HT1080 (cell line): ENCODE measurements around the gene RFT1. TPM values are rescaled to one million over a fixed set of nuclear protein-coding genes. Genes with fewer than 3 reads are reported as not detected.

Source experiments
- DNase-seq: peaks from one replicate; pipeline ENCODE4 v3.0.0-alpha.2; 2015; ENCODE audit warnings: low read depth
- total RNA-seq: library from RNA; depleted of rRNA; stranded (reverse); fragments of >200 nt; shearing (Covaris generic); gene quantifications from 2 replicates; pipeline ENCODE4 v1.2.3, GENCODE V29; 2014

RFT1 gene
- total RNA-seq, 1 experiment from 2014 or later = 35.0 TPM

DNA sequence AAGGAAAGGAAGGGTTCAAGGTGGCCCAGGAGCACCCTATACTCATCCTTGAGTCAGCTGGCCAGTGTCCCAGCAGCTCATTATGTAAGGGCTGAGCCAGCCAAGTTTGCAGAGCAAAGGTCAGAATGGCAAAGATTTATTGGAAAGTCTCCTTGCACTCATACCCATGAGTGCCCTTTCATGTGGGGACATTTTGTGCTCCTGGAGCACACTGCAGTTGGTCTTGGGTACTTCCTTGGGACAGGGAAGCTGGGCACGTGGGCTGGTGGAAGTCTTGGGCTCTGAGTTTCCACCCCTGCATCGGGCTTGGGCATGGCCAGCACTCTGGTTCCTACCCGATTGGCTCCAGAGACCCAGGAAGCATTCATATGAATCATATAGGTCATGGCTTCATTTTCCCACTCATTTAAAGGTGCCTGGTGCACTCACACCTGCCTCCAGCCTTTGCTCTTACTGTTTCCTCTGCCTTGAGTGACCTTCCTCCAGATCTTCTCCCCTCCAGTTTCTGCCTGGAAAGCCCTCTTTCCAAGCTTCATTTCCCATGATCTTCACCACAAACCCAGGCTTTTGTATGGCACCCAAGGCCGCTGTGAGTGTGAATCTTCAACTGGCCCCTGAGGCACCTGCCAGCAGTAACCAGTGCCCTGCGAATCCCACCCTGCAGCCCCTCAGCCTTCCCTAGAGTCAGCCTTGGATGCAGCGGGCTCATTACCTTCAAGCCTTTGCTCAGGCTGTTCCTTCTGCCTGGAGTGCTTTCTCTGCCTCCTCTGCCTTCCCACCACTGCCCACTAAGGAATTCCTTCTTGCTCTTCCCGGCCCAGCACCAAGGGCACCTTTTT lies 20.2 kb upstream of the RFT1 start:
- peak; percentile 51 for DNase-seq

DNA sequence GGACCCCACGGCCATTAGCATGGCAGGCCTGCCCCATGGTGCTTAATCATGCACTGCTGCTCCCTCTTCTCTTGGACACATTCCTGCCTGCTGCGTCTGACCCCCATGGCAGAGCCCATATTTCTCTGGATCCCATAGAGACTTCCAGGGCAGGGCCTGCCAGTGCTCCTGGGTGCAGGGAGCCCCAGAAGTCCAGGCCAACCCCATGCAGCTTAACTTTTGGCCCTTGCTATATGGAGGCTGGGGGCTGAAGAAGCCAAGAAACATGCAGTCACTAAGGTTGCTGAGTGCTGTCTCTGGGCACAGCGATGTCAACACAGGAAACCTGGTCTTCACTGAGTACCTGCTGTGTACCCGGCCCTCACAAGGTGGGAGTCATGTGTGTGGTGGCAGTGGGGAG lies 19.5 kb upstream of the RFT1 start:
- no peak for DNase-seq

DNA sequence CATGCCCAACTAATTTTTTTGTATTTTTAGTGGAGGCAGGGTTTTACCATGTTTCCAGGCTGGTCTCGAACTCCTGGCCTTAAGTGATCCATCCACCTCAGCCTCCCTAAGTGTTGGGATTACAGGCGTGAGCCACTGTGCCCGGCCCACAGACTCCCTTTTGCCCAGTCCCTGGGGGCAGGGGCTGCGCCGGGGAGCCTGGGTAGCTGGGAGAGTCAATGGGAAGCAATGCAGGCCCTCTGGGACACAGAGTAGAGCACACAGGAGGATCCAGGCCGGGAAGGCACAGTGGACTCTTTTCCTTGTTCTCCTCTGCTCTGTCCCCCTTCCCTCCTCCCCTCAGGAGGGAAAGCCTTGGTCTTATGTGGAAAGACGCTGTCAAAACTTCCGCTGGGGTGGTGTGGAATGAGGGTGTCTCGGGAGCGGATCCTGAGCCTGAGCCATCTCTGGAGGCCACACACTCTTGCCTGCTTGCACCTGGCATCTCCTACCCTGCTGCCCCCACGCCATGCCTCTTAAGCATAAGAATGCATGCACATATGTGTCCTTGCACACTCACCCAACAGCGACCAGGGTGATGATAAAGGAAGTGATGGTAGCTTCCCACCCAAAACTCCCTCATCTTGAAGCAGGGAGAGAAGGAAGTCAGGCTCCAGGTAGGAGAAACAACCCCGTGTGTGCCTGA lies 18.9 kb upstream of the RFT1 start:
- no peak for DNase-seq

DNA sequence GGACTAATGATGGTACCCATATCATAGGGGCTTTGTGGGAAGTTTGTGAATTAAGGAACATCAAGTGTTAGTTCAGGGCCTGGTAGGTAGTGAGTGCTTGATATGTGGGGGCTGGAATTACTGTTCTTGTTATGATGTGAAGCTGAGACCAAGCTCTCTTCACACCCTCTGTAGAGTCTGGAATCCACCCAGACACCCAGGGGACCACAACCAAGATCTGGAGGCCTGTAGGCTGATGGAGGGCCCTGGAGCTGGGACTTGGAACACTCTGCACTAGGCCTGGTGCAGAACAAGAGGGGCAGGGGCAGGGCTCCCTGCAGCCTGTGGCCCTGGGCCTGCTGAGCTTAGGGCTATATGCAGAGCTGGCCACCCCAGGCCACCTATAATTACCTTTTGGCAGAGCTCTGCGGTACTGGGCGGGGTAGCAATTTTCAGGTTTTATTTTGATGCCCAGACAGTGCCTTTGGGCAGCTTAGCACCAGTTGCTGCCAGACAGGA lies 17.7 kb upstream of the RFT1 start:
- no peak for DNase-seq

DNA sequence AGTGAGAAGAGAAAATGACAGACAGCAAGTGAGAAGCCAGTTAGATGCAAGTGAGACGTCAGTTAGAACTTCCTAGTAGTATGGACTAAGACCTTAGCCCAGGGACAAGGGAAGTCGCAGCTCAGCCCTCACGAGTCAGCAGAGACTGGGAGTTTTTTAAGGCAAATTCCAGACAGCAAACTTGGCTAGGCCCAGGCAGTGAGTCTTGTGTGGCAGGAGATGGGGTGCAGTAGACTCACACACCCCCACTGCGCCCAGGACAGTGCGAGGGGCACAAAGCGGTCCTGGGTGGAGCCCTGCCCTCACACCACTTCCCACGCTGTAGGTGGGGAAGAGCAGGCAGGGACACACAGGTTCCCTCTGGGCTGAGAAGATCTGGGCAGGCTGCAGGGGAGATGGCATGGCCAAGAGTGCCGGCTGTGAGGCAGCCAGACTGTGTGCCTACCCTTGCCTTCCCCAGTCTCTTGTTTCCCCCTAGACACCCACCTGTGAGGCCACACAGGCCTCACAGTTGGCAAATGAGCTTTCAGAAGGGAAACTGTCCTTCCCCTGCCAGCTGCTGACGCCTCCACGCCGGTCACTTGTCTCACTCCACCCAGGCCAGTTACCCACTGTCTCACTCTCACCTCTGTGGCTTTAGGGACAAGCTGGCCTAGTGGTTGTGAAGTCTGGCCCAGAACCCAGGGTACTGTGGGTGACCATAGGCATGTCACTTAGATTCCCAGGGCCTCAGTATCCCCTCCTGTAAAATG lies 17.1 kb upstream of the RFT1 start:
- DNase-seq = no peak

DNA sequence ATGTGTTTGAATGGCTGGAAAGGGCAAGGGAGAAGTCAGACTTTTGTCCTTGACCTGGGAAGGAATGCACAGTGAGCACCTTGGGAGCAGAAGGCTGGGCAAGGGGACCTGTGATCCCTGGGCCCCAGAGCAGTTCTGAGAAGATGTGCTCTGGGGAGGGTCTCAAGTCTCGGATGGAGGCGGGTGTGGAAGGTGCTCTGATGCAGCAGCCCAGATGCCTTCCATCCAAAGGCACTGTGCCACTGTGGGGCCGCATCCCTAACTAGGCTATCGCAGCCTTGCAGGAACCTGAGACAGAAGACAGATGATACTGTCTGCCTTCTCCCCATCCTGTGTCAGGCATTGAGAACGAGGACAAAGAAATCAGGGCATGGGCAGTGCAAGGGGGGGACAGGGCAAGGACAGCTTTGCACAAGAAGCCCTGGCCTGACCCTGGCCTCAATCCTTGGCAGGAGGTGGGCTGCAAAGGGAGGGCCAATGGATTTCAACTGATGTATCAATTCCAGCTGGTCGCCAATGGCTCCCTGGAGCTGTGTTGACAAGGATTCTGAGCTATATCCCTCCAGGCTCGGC lies 16.2 kb upstream of the RFT1 start:
- DNase-seq = no peak

DNA sequence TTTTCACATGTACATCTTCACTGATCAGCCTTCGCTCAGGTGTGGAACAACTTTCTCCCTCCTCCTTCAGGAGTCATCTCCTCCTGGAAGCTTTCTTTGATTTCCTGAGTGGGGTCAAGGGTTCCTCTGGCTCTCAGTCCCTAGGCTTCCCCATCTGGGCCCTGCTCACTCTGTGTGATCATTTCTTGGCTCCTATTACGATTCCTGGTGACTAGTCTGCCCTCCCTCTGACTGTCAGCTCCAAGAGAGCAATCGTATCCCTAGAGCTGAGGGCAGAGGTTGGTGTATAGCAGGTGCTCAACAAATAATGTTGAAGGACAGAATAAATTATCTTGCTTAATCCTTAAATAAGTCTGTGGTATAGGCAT lies 15.5 kb upstream of the RFT1 start:
- DNase-seq = no peak

DNA sequence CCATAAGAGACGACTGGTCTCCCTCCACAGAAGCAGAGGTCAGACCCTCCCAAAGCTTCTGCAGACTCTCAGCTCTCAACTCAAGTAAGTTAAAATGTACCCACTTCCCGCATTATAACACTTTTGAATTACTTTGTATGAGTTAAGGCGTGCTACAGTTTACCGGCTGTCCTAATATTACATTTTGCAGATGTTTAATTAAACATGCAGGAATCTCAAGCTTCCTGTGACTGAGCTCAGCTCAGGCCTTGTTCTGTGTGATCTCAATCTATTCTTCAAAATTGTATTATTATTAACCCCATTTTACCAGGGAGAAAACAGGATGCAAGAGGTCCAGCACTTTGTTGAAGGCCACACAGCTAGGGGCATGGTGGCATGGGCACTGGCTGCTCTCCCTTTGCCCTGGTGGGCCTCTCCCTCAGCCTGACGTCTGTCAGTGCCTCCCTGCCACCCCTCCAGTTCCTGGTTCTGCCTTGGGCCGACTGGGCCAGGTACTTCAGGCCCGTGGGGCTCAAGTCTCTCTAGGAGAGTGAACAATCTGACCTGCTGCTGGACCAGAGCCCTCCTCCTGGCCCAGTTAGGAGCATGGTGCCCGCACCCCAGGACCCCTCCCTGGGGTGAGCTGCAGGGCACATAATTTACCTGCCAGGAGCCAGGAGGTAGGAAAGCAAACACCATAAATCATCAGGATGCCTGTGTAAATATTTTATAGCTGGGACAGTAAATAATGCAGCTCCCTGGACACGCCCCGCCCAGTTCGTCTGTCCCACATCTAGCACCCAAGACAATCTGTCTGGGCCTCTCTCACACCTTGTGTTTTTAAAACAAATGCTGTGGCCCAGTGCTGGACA lies 14.9 kb upstream of the RFT1 start:
- DNase-seq = no peak

DNA sequence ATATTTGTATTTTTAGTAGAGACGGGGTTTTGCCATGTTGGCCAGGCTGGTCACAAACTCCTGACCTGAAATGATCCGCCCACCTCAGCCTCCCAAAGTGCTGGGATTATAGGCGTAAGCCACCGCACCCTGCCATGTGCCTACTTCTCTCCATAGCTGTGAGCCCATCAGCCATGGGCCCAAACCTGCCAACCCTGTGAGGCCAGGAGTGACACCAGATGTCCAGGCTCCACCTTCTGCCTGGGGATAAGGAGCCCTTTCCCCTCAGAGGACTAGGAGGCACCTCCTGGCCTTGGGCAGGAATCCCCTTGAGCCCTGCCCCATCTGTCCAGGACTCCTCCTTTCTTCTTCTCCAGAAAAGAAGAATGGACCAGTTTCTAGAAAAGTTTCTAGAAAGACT lies 14.2 kb upstream of the RFT1 start:
- DNase-seq = no peak

DNA sequence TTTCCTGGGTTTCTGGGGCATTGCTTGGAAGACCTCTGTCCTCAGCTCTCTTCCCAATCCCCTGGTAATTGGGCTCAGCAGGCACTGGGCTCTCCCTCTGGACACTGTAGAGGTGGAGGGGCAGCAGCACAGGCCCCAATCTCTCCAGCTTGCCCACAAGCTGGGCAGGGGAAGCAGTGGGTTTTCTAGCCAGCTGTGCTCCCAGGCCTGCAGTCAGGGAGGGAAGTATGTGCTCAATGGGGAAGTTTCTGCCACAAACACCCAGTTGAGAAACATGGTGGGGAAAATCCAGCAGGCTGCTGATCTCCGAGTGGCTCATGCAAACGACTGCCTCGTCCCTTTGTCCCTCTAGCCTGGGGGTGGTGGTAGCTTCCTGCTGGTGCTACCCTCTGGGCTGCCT lies 12.8 kb upstream of the RFT1 start:
- no peak for DNase-seq

DNA sequence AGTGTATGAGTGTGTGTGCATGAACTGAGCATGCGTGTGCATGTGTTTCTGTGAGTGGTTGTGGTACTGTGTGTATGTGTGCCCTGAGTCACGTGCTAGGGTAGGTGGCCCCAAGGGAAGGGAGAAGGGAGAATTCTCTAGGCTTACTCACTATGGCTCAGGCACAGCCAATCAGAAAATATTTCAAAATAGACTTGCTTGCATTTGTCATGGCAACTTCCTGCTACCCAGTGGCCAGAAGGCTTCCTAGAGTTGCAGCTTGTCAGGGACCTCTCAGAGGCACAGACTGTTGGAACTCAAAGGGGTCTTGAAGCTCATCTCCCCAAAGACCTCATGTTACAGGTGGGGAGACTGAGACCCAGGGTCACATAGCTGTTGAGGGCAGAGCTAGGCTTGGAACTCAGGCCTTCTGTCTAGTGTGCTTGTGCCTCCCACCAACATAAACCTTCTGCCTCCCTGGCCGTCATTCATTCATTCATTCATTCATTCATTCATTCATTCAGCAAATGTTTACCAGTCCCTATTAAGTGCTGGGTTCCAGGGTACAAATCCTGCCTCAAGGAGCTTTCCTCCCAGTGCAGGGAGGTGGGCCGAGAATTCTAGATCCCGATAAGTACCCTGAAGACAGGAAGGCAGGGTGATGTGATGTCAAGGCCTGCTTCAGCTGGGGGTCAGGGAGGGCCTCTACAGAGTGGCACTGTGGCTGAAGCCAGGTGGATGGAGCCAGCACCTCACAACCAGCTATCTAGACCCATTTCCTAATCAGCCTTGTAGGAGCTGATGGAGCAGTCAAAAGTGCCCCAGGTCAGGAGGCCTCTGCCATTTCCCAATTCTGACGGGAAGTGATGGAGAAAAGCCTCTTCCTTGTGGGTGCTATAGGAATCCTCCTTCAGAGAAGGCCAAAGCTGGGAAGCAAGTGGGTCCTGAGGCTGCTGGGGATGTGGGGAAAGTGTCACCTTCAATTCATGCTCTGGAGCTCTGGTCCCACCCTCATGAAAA lies 10.9 kb upstream of the RFT1 start:
- DNase-seq = peak; percentile 68

DNA sequence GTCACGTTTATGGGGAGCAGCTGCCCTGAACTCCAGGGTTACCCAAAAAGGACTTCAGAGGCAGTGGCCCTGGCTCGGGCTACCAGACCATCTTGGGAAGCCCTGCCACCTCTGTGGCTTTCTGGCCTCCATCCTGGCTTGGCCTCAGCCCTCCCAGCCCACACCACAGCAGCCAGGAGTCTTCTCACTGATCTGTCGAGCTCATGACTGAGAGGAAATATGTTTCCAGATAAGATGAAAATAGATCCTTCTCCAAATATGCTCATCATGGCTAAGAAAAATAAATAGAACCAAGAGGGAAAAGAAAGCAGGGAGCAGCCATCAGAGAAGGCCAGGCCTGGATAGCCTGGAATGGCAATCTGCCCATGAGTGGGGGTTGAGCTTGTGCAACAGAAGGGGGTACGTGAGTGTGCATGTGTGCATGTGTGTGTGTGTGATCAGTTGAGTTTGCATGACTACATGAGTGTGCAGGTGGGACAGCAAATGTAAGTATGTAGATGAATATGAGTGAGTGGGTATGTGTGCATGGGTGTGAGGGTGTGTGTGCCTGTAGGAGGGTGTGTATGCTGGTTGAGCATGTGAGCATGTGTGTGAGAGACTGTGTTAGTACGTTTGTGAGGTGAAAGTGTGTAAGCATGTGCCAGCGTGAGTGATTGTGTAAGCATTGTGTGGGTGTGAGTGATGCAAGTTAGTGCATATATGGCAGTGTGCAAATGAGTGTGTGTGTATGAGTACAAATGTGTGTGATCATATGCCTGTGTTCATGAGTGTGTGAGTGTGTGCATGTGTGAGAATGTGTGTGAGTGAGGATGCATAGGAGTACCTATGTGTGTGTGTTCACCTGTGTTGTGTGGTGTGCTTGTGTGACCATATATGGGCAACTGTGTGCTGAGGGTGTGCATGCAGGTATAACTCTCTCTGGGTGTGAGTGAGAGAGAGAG lies 9.9 kb upstream of the RFT1 start:
- no peak for DNase-seq

DNA sequence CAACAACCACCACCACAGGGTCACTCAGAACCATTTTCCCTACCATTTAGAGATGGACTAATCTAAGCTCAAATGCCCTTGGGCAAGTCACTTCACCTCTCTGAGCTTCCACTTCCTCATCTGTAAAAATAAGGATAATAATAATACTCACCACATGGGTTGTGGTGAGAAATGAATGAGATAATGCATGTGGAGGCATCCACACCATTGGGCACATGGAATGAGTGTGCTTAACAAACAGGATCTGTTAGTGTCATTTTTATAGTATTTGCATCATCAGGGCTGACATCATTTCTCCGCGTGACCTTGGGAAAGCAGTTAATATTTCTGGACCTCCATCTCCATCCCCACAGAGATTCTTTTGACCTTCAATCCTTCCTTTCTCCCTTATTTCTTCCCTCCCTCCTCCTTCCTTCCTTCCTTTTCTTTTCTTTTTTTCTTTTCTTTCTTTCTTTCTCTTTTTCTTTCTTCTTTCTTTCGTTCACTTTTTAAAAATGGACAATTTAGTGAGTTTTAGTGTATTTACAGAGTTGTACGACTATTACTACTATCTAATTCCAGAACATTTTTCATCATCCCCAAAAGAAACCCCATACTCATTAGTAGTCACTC lies 7.7 kb upstream of the RFT1 start:
- peak; percentile 25 for DNase-seq

DNA sequence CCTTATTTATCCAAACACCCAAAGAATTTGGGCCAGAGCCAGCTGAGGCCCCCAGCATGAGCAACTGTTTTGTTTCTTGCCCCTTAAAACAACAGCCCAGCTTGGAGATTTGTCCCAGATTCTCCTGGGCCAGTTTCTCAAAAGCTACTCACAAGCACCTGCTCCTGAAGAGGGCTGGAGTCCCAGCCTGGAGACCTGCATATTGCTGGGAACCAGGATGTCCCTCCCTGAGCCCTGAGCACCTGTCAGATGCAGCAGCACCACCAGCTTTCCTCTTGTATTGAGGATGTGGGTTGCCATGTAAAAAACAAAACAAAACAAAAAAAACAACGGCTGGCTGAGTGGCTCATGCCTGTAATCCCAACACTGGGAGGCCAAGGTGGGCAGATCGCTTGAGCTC lies 7.0 kb upstream of the RFT1 start:
- no peak for DNase-seq

DNA sequence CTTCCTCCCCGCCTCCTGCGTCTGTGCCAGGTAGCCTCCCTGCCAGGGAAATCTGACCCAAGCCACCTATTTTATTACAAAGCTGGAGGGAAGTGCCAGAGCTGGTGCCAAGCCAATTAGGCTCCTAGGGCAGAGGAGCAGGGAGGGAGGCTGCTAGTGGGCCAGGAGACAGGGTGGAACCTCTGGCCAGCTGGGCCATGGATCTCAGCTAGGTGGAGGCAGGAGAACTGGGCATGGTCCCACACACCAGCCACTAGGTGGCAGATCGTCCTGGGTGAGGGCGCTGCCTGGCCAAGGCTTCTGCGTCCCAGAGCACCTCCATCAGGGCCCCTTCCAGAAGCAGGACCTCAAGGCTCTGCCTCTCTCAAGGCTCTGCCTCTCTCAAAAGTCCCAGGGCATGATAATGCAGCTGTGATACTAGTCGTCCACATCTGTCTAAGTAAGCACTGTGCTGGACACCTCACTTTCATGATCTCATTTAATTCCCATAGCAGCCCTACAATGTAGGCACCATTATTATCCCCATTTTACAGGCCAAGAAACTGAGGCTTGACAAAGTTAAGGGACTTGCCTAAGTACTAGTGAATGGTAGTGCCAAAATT lies 4.5 kb upstream of the RFT1 start:
- DNase-seq = peak; percentile 71

DNA sequence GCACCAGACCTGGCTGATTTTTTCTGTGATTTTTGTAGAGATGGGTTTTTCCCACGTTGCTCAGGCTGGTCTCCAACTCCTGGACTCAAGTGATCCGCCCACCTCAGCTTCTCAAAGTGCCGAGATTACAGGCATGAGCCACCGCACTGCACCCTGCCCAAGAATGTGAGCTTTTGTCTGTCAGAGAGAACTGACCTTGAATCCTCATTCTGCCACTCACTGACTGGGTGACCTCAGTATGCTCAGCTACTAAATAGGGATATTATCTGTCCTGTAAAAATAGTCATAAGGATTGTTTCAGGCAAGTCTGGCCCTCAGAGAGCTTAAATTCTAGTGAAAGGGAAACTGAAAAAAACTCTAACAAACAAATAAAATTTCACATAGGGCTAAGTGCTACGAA lies 2.1 kb upstream of the RFT1 start:
- DNase-seq = no peak

DNA sequence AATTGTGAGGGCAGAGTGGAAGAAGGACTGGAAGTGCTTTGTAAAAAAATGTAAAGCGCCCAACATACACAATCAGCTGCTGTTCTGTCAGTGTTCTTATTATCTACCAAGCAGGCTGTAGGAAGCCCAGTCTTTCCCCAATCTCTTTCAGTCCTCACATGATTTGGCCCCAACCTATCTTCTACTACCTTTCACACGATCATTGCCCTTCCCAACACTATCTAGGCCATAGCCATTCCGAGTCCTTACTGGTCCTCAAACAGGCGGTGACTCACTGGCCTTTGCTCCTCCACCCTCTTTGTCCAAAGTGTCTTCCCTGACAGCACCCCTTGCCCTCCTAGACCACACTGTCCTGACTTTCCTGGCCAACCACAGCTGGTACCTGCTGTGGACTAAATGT lies 861 bp upstream of the RFT1 start:
- DNase-seq = no peak

DNA sequence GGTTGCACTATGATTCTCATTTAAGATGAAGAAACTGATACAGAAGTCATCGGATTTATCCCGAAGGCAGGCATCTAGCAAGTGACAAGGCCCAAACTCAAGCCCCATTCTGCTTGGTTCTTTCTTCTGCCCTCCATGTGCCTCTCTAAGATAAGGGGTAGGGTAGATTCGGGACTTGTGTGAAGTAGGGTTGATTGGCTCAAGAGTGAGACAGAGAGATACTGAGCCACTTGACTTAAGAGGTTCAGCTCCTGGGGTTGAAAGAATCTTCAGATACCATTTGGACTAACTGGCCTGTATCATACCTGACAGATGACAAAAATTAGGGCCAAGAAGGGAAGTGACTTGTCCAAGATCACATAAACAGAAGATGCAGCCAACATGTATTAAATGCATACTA lies 891 bp downstream of the RFT1 start:
- no peak for DNase-seq
